Endothelial cell of umbilical vein (primary cell): ENCODE data around the gene CERCAM. TPM values are rescaled to one million over a fixed set of nuclear protein-coding genes. Genes with fewer than 3 reads are reported as not detected.

ENCODE experiments used
- BruUV-seq: library from RNA; stranded (reverse); fragments of 400-500 nt; replicated peaks from 2 replicates; lab custom pipeline; 2021; lab: Mats Ljungman, UMichigan
- CTCF ChIA-PET: fragments of 300-600, 350-600 bp; sonication (Branson Sonifier 250); formaldehyde crosslinking; loops from one replicate; lab custom pipeline; 2021; ENCODE audit warnings: antibody characterized with exemption, inconsistent platforms; lab: Charles Lee
- POLR2A ChIA-PET: fragments of 300-600, 350-600 bp; sonication (Branson Sonifier 250); formaldehyde crosslinking; loops from one replicate; lab custom pipeline; 2021; ENCODE audit warnings: antibody characterized with exemption, inconsistent platforms; lab: Charles Lee
- DNase-seq: peaks from one replicate; pipeline ENCODE4 v3.0.0-alpha.2; 2011; ENCODE audit warnings: low read depth, low spot score
- FAIRE-seq: peaks from 2 replicates; lab custom pipeline; 2011; peaks lifted over from hg19 to GRCh38; lab: Jason Lieb, UNC
- H2AFZ ChIP-seq: 2 replicates; pipeline ENCODE4 v1.6.0; 2012; ENCODE audit warnings: low read depth, low read length, control low read depth, inconsistent platforms
- H3K27ac ChIP-seq: 2 replicates; pipeline ENCODE4 v1.5.1; 2011; ENCODE audit warnings: low read depth, mild to moderate bottlenecking, control low read depth, low read length, moderate library complexity; ENCODE audit not compliant: insufficient read depth
- H3K27me3 ChIP-seq, 2 experiments: 2 replicates each; pipeline versions ENCODE4 v1.6.0 to v1.6.1; 2011; ENCODE audit warnings: low read length in 2 of 2, mixed read lengths in 1 of 2; ENCODE audit not compliant: control insufficient read depth in 2 of 2, insufficient read depth in 2 of 2
- H3K36me3 ChIP-seq, 2 experiments: 2 replicates in 1 of 2; 3 replicates in 1 of 2; pipeline ENCODE4 v1.5.1; 2011; ENCODE audit warnings: low read length in 2 of 2, mild to moderate bottlenecking in 1 of 2, moderate library complexity in 1 of 2; ENCODE audit not compliant: control insufficient read depth in 2 of 2, insufficient read depth in 2 of 2; ENCODE audit errors: extremely low read depth in 1 of 2
- H3K4me1 ChIP-seq: 3 replicates; pipeline ENCODE4 v1.5.1; 2011; ENCODE audit warnings: mild to moderate bottlenecking, low read length; ENCODE audit not compliant: control insufficient read depth, insufficient read depth; ENCODE audit errors: extremely low read depth
- H3K4me2 ChIP-seq: 2 replicates; pipeline ENCODE4 v1.6.1; 2011; ENCODE audit warnings: low read length, control low read depth, mixed read lengths; ENCODE audit not compliant: insufficient read depth
- H3K4me3 ChIP-seq, 3 experiments: fragments of 200-600 bp in 1 of 3; sonication (generic), shearing (Covaris generic) in 1 of 3; replicated peaks in 1 of 3; 2 replicates each; pipeline ENCODE4 v1.5.1; 2011 to 2016; ENCODE audit warnings: control low read depth in 3 of 3, low read length in 3 of 3, mild to moderate bottlenecking in 2 of 3, inconsistent platforms in 1 of 3, low read depth in 1 of 3, moderate library complexity in 1 of 3; ENCODE audit not compliant: insufficient read depth in 1 of 3
- H3K79me2 ChIP-seq: 2 replicates; pipeline ENCODE4 v1.6.0; 2012; ENCODE audit warnings: low read length, inconsistent platforms; ENCODE audit not compliant: control insufficient read depth, insufficient read depth
- H3K9ac ChIP-seq: replicated peaks from 2 replicates; pipeline ENCODE3; 2011; ENCODE audit warnings: low read length, control low read depth; ENCODE audit not compliant: insufficient read depth; ENCODE audit errors: extremely low read depth
- H3K9me1 ChIP-seq: replicated peaks from 3 replicates; pipeline ENCODE4 v1.6.0; 2011; ENCODE audit warnings: mild to moderate bottlenecking, low read length; ENCODE audit not compliant: control insufficient read depth, insufficient read depth; ENCODE audit errors: extremely low read depth
- H3K9me3 ChIP-seq: replicated peaks from 2 replicates; pipeline ENCODE4 v1.5.1; 2012; ENCODE audit warnings: low read length, inconsistent platforms; ENCODE audit not compliant: control insufficient read depth, insufficient read depth
- H4K20me1 ChIP-seq: replicated peaks from 2 replicates; pipeline ENCODE3; 2011; ENCODE audit warnings: mild to moderate bottlenecking, low read length; ENCODE audit not compliant: control insufficient read depth, insufficient read depth; ENCODE audit errors: extremely low read depth
- CTCF ChIP-seq, 2 donors: IDR thresholded peaks; 1 replicate in 1 of 2; 2 replicates in 1 of 2; pipeline ENCODE4 v1.5.1; 2011; ENCODE audit warnings: low read length in 2 of 2, mild to moderate bottlenecking in 2 of 2, moderate library complexity in 2 of 2, control low read depth in 1 of 2, inconsistent platforms in 1 of 2, low read depth in 1 of 2; ENCODE audit not compliant: insufficient read depth in 1 of 2; ENCODE audit errors: extremely low read depth in 1 of 2
- EZH2 ChIP-seq: IDR thresholded peaks from 2 replicates; pipeline ENCODE4 v1.6.1; 2012; ENCODE audit warnings: borderline replicate concordance, low read depth, mild to moderate bottlenecking, moderate library complexity, low read length, inconsistent platforms; ENCODE audit not compliant: severe bottlenecking
- FOS ChIP-seq: IDR thresholded peaks from 2 replicates; pipeline ENCODE4 v1.6.1; 2011; ENCODE audit warnings: mild to moderate bottlenecking, low read length, moderate library complexity, borderline replicate concordance; ENCODE audit not compliant: insufficient read depth
- GATA2 ChIP-seq: IDR thresholded peaks from 2 replicates; pipeline ENCODE4 v1.7.0; 2011; ENCODE audit warnings: low read depth, mild to moderate bottlenecking, moderate library complexity, mixed read lengths, low read length; ENCODE audit not compliant: insufficient read length, insufficient read depth
- JUN ChIP-seq: IDR thresholded peaks from 2 replicates; pipeline ENCODE4 v1.6.1; 2011; ENCODE audit warnings: borderline replicate concordance, low read depth; ENCODE audit not compliant: insufficient read length, insufficient read depth
- MAX ChIP-seq: IDR thresholded peaks from 2 replicates; pipeline ENCODE4 v1.6.1; 2011; ENCODE audit not compliant: insufficient read depth, insufficient read length
- MYC ChIP-seq: IDR thresholded peaks from one replicate; pipeline ENCODE4 v1.6.1; 2011; ENCODE audit warnings: mild to moderate bottlenecking, low read depth, low read length
- POLR2A ChIP-seq: IDR thresholded peaks from 2 replicates; pipeline ENCODE4 v1.6.1; 2012; ENCODE audit warnings: low read depth, mild to moderate bottlenecking, control low read depth, low read length
- POLR2AphosphoS5 ChIP-seq: IDR thresholded peaks from 2 replicates; pipeline ENCODE4 v1.6.1; 2012; ENCODE audit warnings: low read depth, mild to moderate bottlenecking, control low read depth, low read length, moderate library complexity; ENCODE audit not compliant: insufficient read depth
- dilution Hi-C: fragments of 300-500 bp; cut with MboI; formaldehyde crosslinking; loops from one replicate; pipeline ENCODE4 v1.15.0; 2019; ENCODE audit warnings: low sequenced_read_pairs; ENCODE audit not compliant: extremely low pct_ligation_motif_present
- intact Hi-C: fragments of 100-400 bp; cut with micrococcal nuclease; formaldehyde crosslinking; loops from one replicate; pipeline ENCODE4 v1.10.0; 2022
- polyA plus RNA-seq, 4 experiments: library from polyadenylated mRNA; depleted of rRNA in 3 of 4; stranded (reverse) in 3 of 4; unstranded in 1 of 4; fragments of >200 nt; gene quantifications; 2 replicates each; pipeline versions ENCODE4 v1.2.1 to v1.2.3, GENCODE V29; 2011 to 2012; ENCODE audit warnings: missing spikeins in 1 of 4
- total RNA-seq: library from RNA; stranded (reverse); gene quantifications from 2 replicates; pipeline ENCODE4 v1.2.3, GENCODE V29; 2021

Gene CERCAM
- total and polyA plus RNA-seq, 2 donors (not counting 3 experiments of a cell fraction or from before 2014, with no cell fraction given) = 47.9 to 77.8 TPM

GRCh38 chr9:128484686-128485413, 64.2 kb downstream of the CERCAM start:
- Histone ChIP-seq H3K27ac (no peak overlapping the region), H3K4me1 (no peaks in the 10 kb centered on the region), H3K36me3 (peaks cover 10 to 32% of the 10 kb centered on the region in 2 experiments), H3K9me1 (no peaks in the 10 kb centered on the region), H2AFZ (no peak overlapping the region), H3K4me2 (no peak overlapping the region), H3K79me2 (no peaks in the 10 kb centered on the region), H3K4me3 (no peak overlapping the region), H3K9me3 (no peaks in the 10 kb centered on the region), H4K20me1 (no peaks in the 10 kb centered on the region), H3K9ac (no peak overlapping the region), H3K27me3 (no peaks in the 10 kb centered on the region)
- FAIRE-seq (no peak), DNase-seq (no peak)
- TF ChIP-seq POLR2A (no peak), POLR2AphosphoS5 (no peak), FOS (no peak), JUN (no peak), MYC (no peak), GATA2 (no peak), MAX (no peak), CTCF (IDR thresholded peaks at IDR 0.05; ENCODE audit: extremely low read depth in 1 of 2, insufficient read depth in 1 of 2, low read depth in 1 of 2, low read length in 2 of 2) (no peak), EZH2 (no peak)
- intact Hi-C loops = no loop called here
- no TSS peak for BruUV-seq
- dilution Hi-C loops = no loop called here
- POLR2A ChIA-PET = interaction anchor here (0.6 to 1.8 kb wide), 3 partner anchors 10 to 420 kb away, joined by 3 to 4 read pairs (median 3); no protein-coding TSS in a partner anchor
- CTCF ChIA-PET = interaction anchor here (0.6 to 1.3 kb wide), 3 partner anchors 16 to 688 kb away, joined by 3 to 6 read pairs (median 3); no protein-coding TSS in a partner anchor
